ENCODE data around the gene RNF214. TPM values are rescaled to one million over a fixed set of nuclear protein-coding genes. Genes with fewer than 3 reads are reported as not detected.
A peak's percentile ranks its signal among the peaks of the same experiment; 100 is the strongest.

RNF214 gene
- total and polyA plus RNA-seq, 2 of the 13 experiments (the other 11 are each of a cell fraction or from before 2014, with no cell fraction given): 10.7 to 12.6 TPM

DNA sequence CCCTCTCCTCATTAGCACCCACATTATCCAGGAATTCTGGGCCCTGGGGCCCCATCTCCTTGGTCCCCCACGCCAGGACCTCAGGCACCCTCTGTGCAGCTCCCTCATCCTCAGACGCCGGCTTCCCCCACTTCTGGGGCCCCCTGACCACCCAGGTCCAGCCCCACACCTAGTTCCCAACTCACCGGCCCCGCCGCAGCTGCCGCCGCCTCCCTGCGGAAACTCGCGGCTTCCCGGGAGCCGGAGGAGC, 704 bp upstream of the RNF214 start, which contains the start of gene PCSK7 (continued):
- TF ChIP-seq RELA (CRISPR knock-in tag; IDR thresholded peaks at IDR 0.05) (no peak), CSRNP2 (CRISPR knock-in tag; conservative IDR thresholded peaks at IDR 0.05; ENCODE audit: low read depth) (no peak), ZNF253 (CRISPR knock-in tag; IDR thresholded peaks at IDR 0.05; ENCODE audit: borderline replicate concordance) (no peak), ELK4 (CRISPR knock-in tag; IDR thresholded peaks at IDR 0.05; ENCODE audit: borderline replicate concordance) (0 out of 2 replicates have a peak, but pooled peaks have one; percentile 3), PHF20 (CRISPR knock-in tag; IDR thresholded peaks at IDR 0.05) (peak; percentile 64), ZBTB42 (CRISPR knock-in tag; IDR thresholded peaks at IDR 0.05) (no peak), ZFP91 (CRISPR knock-in tag; IDR thresholded peaks at IDR 0.05; ENCODE audit: borderline replicate concordance) (0 out of 2 replicates have a peak, but pooled peaks have one; percentile 21), ZNF33B (CRISPR knock-in tag; IDR thresholded peaks at IDR 0.05) (no peak), KMT2B (CRISPR knock-in tag; IDR thresholded peaks at IDR 0.05) (no peak), TBX3 (IDR thresholded peaks at IDR 0.05; ENCODE audit: borderline replicate concordance) (no peak), PAWR (CRISPR knock-in tag; IDR thresholded peaks at IDR 0.05; ENCODE audit: borderline replicate concordance) (no peak), SRF (IDR thresholded peaks at IDR 0.05; ENCODE audit: low read depth, low read length) (no peak), FOXP4 (CRISPR knock-in tag; IDR thresholded peaks at IDR 0.05) (no peak), MED13 (CRISPR knock-in tag; IDR thresholded peaks at IDR 0.05) (no peak), ZNF605 (CRISPR knock-in tag; IDR thresholded peaks at IDR 0.05) (no peak), STAT6 (CRISPR knock-in tag; IDR thresholded peaks at IDR 0.05; ENCODE audit: borderline replicate concordance) (no peak), NR2C2 (CRISPR knock-in tag; IDR thresholded peaks at IDR 0.05; ENCODE audit: borderline replicate concordance) (no peak), ZNF460 (CRISPR knock-in tag; IDR thresholded peaks at IDR 0.05; ENCODE audit: borderline replicate concordance) (no peak), KDM2A (CRISPR knock-in tag; IDR thresholded peaks at IDR 0.05; ENCODE audit: borderline replicate concordance, low read depth) (0 out of 2 replicates have a peak, but pooled peaks have one; percentile 10)
- TF ChIP-seq, protein P1, sequence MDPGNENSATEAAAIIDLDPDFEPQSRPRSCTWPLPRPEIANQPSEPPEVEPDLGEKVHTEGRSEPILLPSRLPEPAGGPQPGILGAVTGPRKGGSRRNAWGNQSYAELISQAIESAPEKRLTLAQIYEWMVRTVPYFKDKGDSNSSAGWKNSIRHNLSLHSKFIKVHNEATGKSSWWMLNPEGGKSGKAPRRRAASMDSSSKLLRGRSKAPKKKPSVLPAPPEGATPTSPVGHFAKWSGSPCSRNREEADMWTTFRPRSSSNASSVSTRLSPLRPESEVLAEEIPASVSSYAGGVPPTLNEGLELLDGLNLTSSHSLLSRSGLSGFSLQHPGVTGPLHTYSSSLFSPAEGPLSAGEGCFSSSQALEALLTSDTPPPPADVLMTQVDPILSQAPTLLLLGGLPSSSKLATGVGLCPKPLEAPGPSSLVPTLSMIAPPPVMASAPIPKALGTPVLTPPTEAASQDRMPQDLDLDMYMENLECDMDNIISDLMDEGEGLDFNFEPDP (CRISPR knock-in tag; conservative IDR thresholded peaks at IDR 0.05): no peak

Data from HepG2 (cell line).